ENCODE data around the gene JUP.

JUP gene

DNA sequence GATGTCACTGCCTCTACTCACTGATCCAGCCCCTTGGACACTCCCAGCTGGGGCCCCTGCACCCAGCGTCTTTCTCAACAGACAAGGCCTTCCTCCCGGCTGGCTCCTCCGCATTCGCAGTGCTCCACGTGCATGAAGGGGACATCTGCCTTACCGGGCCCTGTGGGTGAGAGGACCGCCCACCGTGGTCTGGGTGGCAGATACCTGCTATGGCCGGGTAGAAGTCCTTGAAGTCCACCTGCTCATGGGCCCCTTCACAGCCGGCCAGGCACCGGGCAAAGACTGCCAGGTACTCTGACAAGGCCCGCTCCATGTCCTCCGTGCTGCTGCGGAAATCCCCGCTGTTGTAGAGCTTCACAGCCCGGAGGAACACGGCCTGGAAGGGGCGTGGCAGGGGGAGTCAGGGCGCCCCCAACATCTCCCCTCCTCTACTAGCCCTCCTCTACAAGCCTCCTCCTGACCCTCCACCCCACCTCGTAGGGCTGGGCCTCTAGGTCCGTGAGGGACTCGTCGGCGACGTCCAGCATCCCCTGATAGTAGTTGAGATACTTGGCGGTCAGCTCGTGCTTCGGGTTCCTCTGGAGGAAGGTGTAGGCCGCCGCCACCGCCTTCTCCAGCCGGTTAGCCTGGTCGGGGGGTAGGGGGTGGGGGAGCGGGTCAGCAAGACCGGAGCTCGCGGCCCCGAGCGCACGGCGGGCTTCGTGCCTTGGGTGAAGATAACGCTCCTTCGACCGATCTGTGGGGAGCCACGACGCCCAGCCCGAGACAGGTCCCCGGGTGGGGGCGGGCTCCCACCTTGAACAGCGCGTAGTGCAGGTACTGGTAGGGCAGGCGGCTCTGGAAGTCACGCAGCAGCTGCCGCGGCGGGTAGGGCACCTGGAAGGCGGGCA, 24.4 kb upstream of the JUP start:
- no peak for DNase-seq (ENCODE audit: low spot score)

DNA sequence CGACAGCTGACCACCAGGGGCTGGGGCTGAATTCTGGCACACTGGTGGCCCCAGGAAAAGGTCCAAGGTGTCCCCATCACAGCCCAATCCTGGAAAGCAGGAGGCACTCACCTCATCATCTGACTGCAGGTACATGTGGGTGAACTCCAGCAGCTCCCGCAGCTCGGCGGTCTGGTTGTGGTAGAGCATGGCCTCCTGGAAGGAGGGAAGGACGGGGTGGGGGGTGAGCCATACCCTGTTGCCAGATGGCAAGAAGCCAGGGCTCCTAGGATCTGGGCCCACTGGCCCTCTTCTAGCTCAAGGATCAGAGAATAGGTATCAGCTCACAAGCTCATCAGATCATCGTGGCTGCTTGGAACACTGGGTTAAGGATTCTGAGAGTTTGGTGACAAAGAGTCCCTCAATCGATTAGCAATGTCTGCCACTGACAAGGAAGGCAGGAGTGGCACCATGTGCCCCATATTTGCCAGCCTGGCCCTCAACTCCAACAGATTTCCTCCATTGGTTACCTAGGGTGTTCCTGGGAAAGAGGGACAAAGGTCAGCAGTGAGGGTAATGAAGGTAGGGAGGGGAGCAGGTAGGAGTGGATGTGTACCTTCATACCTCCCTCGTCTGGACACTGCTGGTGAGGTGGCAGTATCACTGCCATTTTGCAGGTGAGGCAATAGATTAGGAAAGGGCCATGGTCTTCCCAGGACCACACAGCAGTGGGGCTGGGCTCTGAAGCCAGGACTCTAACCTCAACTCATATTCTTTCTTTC, 20.4 kb upstream of the JUP start:
- no peak for DNase-seq (ENCODE audit: low spot score)

DNA sequence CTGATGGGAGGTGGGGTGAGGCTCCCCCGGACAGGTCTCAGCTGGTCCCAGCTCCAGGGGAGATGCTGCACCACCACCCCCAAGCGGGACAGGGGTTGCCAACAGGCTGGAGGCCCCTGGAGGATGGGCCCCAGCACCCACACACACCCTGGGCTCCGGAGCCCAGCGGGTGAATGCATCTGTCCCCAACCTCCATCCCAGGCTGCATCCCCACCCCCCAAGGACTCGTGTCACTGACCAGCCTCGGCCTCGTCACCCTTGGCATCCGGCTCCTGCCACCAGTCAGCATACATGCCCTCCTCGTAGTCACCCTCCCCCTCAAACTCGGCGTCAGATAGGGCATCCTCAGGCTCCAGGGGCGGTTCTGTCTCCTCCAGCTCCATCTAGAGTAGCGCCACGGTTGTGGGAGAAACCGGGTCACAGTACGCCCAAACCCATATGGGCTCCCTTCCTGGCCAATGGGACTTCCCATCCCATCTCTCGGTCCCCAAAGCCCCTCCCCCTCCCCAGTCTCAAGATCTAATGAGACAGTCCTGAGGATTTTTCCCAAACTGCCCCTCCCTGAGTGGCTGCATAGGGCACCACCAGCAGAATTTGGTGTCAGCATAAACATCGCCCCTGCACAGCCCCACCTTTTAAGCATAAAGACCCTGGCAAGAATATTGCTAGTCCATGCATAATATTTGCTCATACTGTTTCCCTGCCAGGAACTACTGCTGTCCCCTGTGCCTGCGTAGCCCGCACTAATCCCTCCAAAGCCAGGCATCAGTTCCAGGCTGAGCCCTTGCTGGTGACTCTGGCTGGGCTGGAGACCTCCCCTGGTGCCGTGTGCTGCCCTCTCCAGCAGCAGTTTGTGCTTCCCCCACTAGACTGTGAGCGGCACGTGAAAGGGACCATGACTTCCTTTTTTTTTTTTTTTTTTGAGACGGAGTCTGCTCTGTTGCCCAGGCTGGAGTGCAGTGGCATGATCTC, 16.8 kb upstream of the JUP start:
- no peak for DNase-seq (ENCODE audit: low spot score)

DNA sequence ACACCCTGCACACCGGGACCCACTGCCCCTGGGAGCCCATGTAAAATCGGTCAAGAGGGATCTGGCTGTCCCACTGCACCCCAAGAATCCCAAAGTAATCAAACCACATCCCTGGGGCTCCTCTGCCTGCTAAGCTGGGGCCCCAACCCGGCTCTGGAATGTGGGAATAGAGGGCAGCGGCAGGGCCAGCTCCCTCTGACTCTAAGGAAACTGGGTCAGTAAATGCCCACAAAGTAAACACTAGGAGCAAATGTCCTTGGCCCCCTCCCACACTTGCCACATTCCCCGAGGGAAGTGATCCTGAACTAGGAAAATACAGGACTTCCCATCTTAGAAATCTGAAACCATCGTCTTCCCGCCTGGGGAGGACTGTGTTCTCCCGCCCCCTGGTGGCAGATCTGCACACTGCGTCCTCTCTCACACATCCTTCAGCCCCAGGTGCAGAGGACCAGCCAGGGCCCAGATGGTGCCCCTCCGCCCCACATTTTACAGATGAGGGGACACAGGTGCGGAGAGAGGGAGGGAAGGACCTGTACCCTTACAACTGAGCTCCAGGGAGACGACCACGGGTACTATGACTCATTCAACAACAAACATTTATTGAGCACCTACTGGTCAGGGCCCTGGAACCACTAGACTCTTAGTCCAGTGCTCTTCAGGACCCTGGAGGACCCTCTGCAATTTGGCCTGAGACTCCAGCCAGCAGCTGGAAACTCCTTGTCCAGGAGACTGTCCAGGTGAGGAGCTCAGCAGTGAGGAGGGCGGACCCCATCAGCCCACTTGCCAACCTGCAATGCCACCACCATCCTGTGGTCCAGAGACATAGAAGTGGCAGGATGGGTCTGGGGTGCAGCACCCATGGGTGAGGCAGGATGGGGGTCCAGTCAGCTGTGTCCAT, 15.1 kb upstream of the JUP start:
- peak; percentile 65 for DNase-seq (ENCODE audit: low spot score)

DNA sequence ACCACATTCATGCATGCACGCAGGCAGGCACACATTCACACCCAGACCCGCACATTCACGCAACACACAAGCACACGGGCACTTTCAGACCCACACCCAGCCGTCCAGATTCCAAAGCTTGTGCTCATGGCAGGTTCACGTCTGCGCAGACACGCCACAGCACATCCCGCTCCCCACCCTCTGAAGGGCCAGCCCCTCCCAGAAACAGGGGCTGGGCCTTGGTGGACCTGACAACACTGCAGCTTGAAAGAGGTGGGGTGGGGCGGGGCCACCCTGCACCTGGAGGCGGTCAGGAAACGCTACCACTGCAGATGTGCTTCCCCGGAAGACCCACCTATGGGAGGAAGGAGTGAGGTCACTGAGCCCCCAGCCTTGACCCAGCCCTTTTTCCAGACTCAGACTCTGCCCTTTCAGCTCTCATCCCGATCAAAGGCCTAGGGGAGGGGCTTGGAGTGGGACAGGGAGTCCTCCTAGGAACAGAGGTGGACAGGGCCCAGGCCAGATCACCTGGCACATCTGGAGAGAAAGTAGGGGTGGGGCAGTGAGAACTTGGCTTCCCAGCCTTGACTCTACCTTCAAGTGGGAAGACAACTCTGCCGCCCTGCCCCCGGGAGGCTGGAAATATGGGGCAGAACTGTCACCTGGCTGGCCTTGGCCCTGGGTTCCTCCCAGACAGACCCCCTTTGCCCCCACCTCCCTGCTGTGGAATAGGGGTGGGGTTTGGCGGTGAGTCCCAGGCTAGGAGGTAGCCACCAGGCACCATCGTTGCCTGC, 14.3 kb upstream of the JUP start:
- no peak for DNase-seq (ENCODE audit: low spot score)

DNA sequence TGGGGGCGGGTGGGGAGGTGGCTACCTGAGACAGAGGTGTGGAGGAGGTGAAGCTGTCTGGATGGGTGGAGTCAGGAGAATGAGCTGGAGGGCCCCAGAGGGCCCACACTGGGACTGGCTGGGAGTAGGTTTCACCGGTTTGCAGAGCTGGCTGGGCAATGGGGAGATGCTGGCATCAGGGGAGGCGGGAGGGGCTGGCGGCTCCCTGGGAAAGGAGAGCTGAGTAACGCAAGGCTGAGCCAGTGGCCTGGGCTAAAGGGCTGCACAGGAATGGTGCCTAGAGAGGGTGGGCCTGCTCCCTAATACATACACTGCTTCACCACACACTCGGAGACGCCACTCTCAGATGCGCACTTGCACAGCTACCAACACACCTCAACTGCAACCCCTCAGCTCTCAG, 12.9 kb upstream of the JUP start:
- no peak for DNase-seq (ENCODE audit: low spot score)

DNA sequence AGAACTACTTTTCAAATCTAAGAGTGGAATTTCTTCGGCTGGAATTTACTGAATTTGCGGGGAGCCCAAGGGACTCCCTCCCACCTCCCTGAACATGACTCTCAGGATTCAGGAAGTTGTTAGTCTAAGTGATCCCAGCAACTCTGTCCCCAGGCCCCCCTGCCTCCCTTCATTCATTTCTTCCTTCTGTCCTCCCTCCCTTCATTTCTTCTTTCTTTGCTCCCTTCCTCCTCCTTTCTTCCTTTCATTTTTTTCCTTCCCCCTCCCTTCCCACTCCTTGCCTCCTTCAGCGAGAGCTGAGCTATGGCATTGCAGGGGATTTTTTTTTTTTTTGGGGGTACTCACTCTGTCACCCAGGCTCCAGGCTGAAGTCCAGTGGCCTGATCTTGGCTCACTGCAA, 10.9 kb upstream of the JUP start:
- no peak for DNase-seq (ENCODE audit: low spot score)

DNA sequence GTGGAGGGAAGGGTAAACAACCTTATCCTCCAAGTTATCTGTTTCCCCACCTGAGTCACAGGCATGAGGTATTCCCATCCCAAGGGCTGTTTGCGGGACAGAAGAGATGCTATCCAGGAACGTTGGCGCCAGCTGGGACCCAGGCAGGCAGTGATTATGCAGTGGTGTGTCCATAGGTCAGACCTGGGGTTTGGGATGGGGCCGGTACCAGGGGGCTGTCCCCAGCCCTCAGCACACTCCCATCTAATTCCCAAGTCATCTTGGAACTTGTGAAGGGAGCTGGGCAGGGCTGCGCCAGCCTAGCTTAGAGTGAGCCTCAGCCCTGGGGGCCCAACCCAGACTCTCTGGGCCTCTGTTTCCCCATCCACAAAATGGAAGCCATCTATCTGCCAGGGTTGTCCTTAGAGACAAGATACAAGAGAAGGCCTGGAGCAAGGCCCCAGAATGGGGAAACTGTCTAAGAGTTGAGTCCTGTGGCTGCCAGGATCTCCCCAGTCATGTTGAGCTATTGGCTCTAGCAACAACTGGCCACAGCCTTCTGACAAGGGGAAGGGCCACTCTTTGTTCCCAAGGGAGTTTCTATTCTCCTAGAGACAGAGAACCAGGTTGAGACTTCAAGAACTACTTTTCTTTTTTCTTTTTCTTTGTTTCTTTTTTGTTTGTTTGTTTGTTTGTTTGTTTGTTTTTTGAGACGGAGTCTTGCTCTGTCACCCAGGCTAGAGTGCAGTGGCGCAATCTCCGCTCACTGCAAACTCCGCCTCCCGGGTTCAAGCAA, 9.8 kb upstream of the JUP start:
- DNase-seq (ENCODE audit: low spot score): no peak

DNA sequence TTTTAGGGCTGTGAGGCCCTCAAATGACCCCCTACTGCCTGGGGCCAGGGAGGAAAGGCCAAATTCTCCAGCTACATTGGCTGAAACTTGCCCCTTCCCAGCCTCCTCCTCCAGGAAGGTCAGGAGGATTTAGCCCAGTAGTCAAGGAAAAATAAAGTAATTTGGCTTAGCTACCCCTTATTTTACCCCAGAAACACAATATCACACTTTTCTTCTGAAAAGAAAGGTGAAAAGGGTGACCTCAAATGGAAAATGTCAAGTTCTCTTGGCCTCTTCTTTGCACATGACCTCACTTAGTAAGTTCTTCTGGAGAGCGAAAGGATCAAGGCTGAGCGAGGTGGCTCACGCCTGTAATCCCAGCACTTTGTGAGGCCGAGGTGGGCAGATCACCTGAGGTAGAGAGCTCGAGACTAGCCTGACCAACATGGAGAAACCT, 8.0 kb upstream of the JUP start:
- no peak for DNase-seq (ENCODE audit: low spot score)

DNA sequence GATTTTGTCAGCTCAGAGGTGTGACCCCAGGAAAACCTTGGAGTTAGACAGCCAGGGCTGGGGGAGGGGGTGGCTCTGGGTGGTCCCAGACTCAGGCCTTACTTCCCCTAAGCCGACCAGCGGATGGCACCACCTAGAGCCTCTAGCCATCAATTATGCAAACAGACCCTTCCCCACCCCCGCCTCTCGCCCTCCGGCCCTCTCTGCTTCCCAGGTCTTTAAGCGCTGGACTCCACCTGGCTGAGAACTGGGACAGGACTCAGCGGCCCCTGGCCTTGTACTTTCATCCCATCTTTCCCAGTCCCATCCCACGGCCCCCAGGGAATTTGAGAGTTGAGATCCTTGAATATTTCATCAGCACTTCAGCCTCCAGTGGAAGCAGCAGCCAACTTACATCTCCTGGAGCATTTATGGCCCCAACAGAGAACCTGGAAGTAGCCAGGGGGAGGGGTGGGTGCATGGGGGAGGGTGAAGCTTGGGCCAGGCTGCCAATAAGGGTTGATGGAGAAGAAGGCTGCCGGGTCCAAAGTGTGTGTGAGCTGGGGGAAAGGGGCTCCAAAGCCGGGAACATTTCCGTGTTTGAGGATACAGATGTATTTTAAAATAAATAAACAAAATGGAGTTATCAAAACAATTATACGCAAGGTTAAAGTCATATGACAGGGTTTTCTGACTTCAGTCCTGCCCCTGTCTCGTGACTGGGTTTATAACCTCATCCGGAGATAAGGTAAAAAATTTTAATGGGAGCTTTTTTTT, 7.5 kb upstream of the JUP start:
- DNase-seq (ENCODE audit: low spot score): no peak

DNA sequence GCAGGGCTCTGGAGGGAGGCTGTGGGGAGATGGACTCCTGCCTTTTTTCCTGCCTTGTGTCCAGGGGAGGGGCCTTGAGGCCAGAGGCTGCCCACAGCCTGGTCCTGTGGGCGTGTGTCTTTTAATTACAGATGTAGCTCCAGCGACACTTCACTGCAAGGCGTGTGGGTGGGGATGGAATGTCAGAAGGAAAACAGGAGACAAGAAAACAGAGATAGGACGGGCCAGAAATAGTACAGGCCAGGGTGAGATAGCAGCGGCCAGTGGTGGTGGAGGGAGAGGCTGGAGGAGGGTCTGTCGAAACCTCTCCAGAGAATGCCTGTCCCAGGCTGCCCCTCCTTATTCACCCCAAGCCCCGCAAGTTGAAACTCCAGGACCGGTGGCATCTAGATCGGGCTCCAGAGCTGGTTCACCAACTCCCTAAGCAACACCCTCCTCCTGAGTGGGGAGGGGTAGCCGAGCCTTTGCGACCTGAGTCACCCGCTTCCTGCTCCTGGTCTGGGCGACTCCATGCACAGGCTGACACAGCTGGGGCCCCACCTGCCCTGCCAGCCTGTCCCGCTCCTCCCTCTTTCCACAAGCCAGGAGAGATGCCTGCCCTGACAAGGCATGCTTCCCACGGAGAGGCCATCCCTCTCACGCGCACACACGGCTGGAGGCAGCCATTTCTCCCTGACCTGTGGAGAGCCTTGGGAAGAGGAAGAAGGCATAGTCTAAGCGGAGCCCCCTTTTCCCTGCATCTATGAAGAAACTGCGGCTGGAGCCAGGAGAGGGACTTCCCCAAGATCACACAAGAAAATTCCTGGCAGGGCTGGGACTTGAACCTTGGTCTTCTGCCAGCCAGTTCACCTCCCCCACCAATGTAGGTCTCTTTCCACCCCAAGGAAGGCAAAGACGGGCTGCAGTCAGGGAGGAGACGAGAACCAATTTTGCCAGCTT, 6.6 kb upstream of the JUP start:
- no peak for DNase-seq (ENCODE audit: low spot score)

DNA sequence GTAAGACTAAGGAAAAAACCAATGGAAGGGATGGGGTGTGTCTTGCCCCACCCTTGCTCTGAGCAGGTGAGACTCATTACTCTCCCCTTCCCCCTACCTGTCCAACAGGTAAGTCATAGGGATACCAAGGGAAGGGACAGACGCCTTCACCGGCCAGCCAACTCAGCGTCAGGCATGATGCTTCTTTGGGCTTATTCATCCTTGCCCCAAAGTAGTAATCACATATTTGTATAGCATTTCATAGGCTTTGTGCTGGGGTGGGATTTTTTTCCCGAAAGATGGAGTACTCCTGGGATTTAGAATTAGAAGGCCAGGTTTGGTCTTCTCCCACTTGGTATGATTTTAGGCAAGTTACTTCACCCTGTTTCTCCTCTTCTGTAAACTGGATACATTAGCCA, 509 bp upstream of the JUP start:
- no peak for DNase-seq (ENCODE audit: low spot score)

DNA sequence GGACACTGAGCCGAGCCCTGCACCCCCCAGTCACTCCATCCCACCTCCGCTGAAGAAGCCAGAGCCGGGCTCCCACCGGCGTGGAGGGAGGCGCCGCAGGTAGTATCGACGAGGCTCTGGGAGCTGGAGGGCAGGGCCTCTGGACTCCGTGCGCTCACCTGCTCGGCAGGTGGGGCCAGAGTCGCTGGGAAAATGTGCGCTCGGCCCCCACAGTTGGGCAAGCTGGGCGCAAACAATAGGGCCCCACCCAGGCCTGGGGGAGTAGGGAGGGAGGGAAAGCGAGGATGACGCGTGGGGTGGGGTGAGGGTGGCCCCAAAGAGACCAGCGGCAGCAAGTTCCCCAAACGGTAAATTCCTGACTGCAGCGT, 668 bp downstream of the JUP start:
- DNase-seq (ENCODE audit: low spot score): no peak

DNA sequence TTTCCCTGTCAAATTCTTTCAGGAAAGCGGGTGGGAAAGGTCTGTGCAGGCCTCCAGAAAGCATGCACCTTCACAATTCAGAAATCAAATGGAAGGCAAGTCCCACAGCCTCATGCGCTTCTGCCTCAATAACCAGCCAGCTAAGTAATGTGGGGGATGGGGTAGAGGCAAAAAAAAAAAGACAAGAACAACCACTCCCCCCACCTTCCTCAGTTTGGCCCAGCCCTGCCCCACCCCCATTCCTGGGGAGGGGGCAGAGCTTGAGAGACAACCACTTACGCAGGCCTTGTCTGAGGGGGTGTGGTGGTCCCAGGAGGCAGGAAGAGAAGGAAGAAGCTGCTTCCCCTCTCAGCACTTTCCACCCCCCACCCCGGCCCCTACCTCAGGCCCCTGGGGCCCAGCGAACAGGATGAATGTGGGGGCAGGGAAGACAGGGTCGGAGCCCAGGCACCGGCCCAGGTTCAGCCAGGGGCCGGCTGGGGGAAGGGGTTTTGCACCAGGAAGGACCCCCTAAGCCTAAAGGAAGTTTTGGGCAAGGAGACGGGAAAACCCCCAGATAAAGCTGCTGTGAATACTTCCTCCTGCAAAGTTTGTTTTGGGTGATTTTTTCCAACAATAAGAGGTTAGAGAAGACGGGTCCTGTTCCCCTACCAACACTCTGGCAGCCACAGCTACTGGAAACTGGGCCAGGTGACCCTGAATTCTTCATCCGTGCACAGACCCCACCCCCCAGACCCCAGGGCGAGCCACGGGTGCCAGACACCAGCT, 1.2 kb downstream of the JUP start:
- no peak for DNase-seq (ENCODE audit: low spot score)

DNA sequence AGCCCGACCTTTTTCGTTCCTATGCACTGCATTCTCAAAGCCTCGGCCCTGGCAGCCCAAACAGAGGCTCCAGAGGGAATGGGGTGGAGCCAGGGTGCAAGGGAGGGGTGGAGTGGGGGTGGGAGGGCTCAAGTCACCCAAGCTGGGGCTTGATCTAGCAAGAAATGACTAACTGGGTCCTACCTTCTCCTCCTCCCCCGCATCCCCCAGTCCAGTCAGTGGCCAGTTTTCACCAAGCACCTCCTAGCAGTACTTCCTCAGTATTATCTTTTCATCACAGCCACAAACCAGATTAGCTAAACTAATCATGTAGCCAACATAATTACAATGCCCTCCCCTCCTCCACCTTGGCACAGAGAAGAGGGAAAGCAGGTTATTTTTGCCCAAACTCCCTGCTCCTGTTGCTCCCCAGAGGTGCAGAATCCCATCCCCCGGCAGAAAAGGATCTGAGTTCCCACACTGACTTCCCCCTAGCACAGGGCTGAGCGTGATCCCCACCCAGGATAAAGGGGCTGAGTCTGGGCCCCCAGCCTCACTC, 2.2 kb downstream of the JUP start:
- no peak for DNase-seq (ENCODE audit: low spot score)

DNA sequence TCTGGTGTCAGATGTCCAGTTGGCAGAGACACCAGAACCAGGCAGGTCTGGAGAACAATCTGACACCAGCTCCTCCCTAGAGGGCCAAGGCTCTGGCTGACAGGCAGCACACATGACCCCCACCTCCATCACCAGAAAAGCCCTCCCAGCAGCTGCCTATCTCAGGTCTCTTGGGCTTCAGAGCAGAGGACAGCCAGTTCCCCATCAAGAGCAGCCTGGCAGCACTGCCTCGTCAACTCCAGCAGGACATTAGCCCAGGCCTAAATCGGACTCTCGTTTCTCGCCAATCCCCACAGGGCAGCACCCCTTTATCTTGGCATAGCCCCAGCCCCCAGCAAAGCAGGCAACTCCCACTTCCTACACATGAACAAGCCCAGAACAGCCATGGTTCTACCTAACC, 4.4 kb downstream of the JUP start:
- no peak for DNase-seq (ENCODE audit: low spot score)
